Fibroblast of the aortic adventitia (primary cell): ENCODE data around the gene PPA1. TPM values are rescaled to one million over a fixed set of nuclear protein-coding genes. Genes with fewer than 3 reads are reported as not detected.
A peak's percentile ranks its signal among the peaks of the same experiment; 100 is the strongest.

Experiments used
- DNase-seq: peaks from one replicate; pipeline ENCODE4 v3.0.0-alpha.2; 2010; ENCODE audit warnings: low read depth
- H3K4me3 ChIP-seq: 2 replicates; pipeline ENCODE4 v1.5.1; 2011; ENCODE audit warnings: low read depth, mild to moderate bottlenecking, control low read depth, low read length, moderate library complexity
- total RNA-seq: library from RNA; depleted of rRNA; stranded (reverse); fragments of >200 nt; gene quantifications from 2 replicates; pipeline ENCODE4 v1.2.3, GENCODE V29; 2012; ENCODE audit warnings: low replicate concordance
- TF ChIP-seq, protein P1 (sequence below): IDR thresholded peaks from 2 replicates; pipeline ENCODE4 v1.5.1; 2011; ENCODE audit warnings: mild to moderate bottlenecking, low read length, control low read depth, inconsistent platforms; ENCODE audit not compliant: insufficient read depth

The PPA1 gene
- 197 and 394 TPM in 2 replicates for total RNA-seq

DNA sequence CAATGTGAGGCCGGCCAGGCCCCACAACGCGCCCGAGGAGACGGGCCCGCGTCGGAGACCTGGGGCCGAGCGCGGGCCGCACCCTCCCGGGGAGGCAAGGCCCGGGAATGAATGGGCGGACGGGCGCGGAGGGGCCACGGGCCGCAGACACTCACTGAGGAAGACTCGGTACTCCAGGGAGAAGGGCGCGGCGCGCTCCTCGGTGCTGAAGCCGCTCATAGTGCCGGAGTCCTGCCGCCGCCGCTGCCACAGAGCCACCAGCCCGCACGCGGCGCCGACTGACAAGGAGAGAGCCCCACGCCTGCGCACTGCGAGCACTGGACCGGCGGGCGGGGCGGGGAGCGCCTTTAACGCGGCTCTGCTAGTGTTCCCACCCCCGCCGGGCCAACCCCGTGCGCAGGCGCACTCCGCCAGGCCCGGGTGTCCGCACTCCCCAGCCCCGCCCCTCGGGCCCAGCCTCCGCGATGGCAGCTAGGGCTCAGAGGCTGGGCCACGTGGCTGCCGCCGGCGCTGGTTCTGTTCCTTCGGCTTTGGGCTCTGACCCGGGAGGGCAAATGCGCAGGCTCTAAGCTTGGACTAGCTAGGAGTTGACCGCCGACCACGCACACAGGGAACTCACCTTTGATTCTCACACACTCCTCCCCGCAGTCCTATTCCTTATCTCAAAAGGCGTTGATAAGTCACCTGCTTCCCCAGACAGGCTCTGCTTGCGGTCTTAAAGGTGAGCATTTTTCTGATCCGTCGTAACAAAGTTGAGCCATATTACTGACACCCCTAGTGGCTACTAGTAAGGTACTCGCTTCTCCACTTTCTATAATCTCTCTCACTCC is at the start of gene PPA1:
Gene PPA1, minus strand, starts transcription at position 321 of the 830 bp plus-strand sequence. Its CDS starts 102 bp downstream, at position 219.
- TF ChIP-seq, protein P1, sequence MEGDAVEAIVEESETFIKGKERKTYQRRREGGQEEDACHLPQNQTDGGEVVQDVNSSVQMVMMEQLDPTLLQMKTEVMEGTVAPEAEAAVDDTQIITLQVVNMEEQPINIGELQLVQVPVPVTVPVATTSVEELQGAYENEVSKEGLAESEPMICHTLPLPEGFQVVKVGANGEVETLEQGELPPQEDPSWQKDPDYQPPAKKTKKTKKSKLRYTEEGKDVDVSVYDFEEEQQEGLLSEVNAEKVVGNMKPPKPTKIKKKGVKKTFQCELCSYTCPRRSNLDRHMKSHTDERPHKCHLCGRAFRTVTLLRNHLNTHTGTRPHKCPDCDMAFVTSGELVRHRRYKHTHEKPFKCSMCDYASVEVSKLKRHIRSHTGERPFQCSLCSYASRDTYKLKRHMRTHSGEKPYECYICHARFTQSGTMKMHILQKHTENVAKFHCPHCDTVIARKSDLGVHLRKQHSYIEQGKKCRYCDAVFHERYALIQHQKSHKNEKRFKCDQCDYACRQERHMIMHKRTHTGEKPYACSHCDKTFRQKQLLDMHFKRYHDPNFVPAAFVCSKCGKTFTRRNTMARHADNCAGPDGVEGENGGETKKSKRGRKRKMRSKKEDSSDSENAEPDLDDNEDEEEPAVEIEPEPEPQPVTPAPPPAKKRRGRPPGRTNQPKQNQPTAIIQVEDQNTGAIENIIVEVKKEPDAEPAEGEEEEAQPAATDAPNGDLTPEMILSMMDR = peak; percentile 32
- H3K4me3 ChIP-seq = peak within 1 kb of the TSS; percentile 85
- DNase-seq = peak; percentile 90

DNA sequence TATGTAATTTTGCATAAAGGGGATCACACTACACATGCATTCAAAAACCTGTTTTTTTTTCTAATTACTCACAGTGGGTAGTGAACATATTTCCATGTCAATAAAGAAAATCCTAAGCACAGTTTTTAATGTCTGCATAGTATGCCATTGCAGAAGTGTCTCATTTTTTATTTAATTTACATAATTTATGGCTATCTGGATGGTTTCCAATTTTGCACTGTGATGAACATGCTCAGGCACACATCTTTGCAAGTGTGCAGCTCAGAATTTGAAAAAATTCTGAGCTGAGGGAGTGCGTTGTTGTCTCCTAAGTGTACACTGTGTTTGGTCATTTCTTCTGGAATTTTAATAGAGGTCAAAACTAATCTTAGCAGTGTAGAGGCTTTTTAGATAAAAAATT is 48.4 kb upstream of the PPA1 start:
- H3K4me3 ChIP-seq = no peak overlapping the region
- no peak for DNase-seq
- TF ChIP-seq, protein P1 = no peak

- no peak overlapping the region for H3K4me3 ChIP-seq
- TF ChIP-seq, protein P1 = no peak
- DNase-seq = no peak
Observed at GRCh38 chr10:70280099-70280498, 46.9 kb upstream of the PPA1 start.

- TF ChIP-seq, protein P1 = no peak
- no peak for DNase-seq
Observed at GRCh38 chr10:70277396-70278030, 44.3 kb upstream of the PPA1 start.

DNA sequence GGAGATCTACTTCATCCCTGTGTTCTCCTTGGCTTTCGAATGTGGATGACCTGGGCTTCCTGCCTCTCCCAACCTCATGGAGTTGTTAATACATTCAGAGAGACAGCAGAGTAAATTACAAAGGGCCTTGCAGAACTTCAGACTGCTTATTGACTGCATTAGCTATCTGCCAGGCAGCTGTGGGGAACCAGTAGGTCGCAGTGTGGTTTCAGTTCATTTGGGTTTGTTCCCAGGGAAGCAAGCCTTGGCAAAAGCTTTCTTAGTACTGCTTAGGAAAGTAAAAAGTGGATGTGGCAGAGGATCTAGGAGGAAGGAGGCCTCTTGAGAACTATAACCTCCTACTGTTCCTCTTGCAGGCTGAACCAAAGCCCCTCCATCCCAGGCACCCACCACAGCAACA is 41.4 kb upstream of the PPA1 start:
- H3K4me3 ChIP-seq = no peak overlapping the region
- TF ChIP-seq, protein P1 = no peak
- DNase-seq = peak; percentile 87

More at GRCh38 chr10:70277396-70278030, 44.3 kb upstream of the PPA1 start:
- H3K4me3 ChIP-seq = no peak overlapping the region

GRCh38 chr10:70272925-70273316 is 39.7 kb upstream of the PPA1 start:
- no peak overlapping the region for H3K4me3 ChIP-seq
- TF ChIP-seq, protein P1 = peak; percentile 57
- peak; percentile 54 for DNase-seq
